ENCODE data around the gene CCNH.

The CCNH gene

GRCh38 chr5:87411973-87412629, 629 bp downstream of the CCNH start:
- peak overlapping the region; percentile 95 for H3K27ac Mint-ChIP-seq
- H3K36me3 Mint-ChIP-seq (ENCODE audit: low read depth): peaks cover 43% of the 10 kb centered on the region
- H3K9me3 Mint-ChIP-seq: no peaks in the 10 kb centered on the region
- peaks cover 52% of the 10 kb centered on the region for H3K4me1 Mint-ChIP-seq (ENCODE audit: low read depth)
- no peaks in the 10 kb centered on the region for H3K27me3 Mint-ChIP-seq
- H3K4me3 Mint-ChIP-seq: peak overlapping the region; percentile 100

GRCh38 chr5:87411586-87411972, 1.2 kb downstream of the CCNH start:
- Mint-ChIP-seq H3K36me3 (ENCODE audit: low read depth) (peaks cover 49% of the 10 kb centered on the region), H3K27me3 (no peaks in the 10 kb centered on the region), H3K9me3 (no peaks in the 10 kb centered on the region), H3K4me3 (peak overlapping the region; percentile 100), H3K27ac (peak overlapping the region; percentile 95), H3K4me1 (ENCODE audit: low read depth) (peaks cover 58% of the 10 kb centered on the region)

GRCh38 chr5:87410931-87411330, 1.8 kb downstream of the CCNH start:
- H3K9me3 Mint-ChIP-seq: no peaks in the 10 kb centered on the region
- peaks cover 64% of the 10 kb centered on the region for H3K4me1 Mint-ChIP-seq (ENCODE audit: low read depth)
- peaks cover 55% of the 10 kb centered on the region for H3K36me3 Mint-ChIP-seq (ENCODE audit: low read depth)
- H3K27me3 Mint-ChIP-seq: no peaks in the 10 kb centered on the region
- peak overlapping the region; percentile 81 for H3K27ac Mint-ChIP-seq
- peak overlapping the region; percentile 100 for H3K4me3 Mint-ChIP-seq

- peaks cover 75% of the 10 kb centered on the region for H3K4me1 Mint-ChIP-seq (ENCODE audit: low read depth)
- no peaks in the 10 kb centered on the region for H3K9me3 Mint-ChIP-seq
- peaks cover 79% of the 10 kb centered on the region for H3K36me3 Mint-ChIP-seq (ENCODE audit: low read depth)
- peak overlapping the region; percentile 70 for H3K27ac Mint-ChIP-seq
- H3K27me3 Mint-ChIP-seq: no peaks in the 10 kb centered on the region
- H3K4me3 Mint-ChIP-seq: no peak overlapping the region
Observed at GRCh38 chr5:87408204-87408603, 4.5 kb downstream of the CCNH start.

- no peak overlapping the region for H3K4me3 Mint-ChIP-seq
- no peaks in the 10 kb centered on the region for H3K27me3 Mint-ChIP-seq
- peaks cover 60% of the 10 kb centered on the region for H3K4me1 Mint-ChIP-seq (ENCODE audit: low read depth)
- H3K27ac Mint-ChIP-seq: peak overlapping the region; percentile 68
- H3K9me3 Mint-ChIP-seq: no peaks in the 10 kb centered on the region
- H3K36me3 Mint-ChIP-seq (ENCODE audit: low read depth): peaks cover 88% of the 10 kb centered on the region
Observed at GRCh38 chr5:87405472-87406155, 7.1 kb downstream of the CCNH start.

- Mint-ChIP-seq H3K36me3 (ENCODE audit: low read depth) (peaks cover 88% of the 10 kb centered on the region), H3K4me1 (ENCODE audit: low read depth) (peaks cover 60% of the 10 kb centered on the region), H3K9me3 (no peaks in the 10 kb centered on the region), H3K4me3 (no peak overlapping the region), H3K27ac (no peak overlapping the region), H3K27me3 (no peaks in the 10 kb centered on the region)
Observed at GRCh38 chr5:87404359-87404758, 8.4 kb downstream of the CCNH start.

- Mint-ChIP-seq H3K27ac (no peak overlapping the region), H3K4me3 (no peak overlapping the region), H3K9me3 (no peaks in the 10 kb centered on the region), H3K4me1 (ENCODE audit: low read depth) (peaks cover 58% of the 10 kb centered on the region), H3K36me3 (ENCODE audit: low read depth) (peaks cover 88% of the 10 kb centered on the region), H3K27me3 (no peaks in the 10 kb centered on the region)
Observed at GRCh38 chr5:87403899-87404298, 8.8 kb downstream of the CCNH start.

- H3K4me1 Mint-ChIP-seq (ENCODE audit: low read depth): peaks cover 56% of the 10 kb centered on the region
- H3K36me3 Mint-ChIP-seq (ENCODE audit: low read depth): peaks cover 87% of the 10 kb centered on the region
- H3K27ac Mint-ChIP-seq: no peak overlapping the region
- H3K27me3 Mint-ChIP-seq: no peaks in the 10 kb centered on the region
- H3K4me3 Mint-ChIP-seq: no peak overlapping the region
- no peaks in the 10 kb centered on the region for H3K9me3 Mint-ChIP-seq
Observed at GRCh38 chr5:87403409-87403808, 9.3 kb downstream of the CCNH start.

- Mint-ChIP-seq H3K4me3 (no peak overlapping the region), H3K27ac (no peak overlapping the region), H3K27me3 (no peaks in the 10 kb centered on the region), H3K9me3 (no peaks in the 10 kb centered on the region), H3K36me3 (ENCODE audit: low read depth) (peaks cover 87% of the 10 kb centered on the region), H3K4me1 (ENCODE audit: low read depth) (peaks cover 42% of the 10 kb centered on the region)
Observed at GRCh38 chr5:87401626-87402025, 11.1 kb downstream of the CCNH start.

- Mint-ChIP-seq H3K36me3 (ENCODE audit: low read depth) (peaks cover 84% of the 10 kb centered on the region), H3K4me3 (no peak overlapping the region), H3K4me1 (ENCODE audit: low read depth) (peaks cover 39% of the 10 kb centered on the region), H3K27ac (no peak overlapping the region), H3K27me3 (no peaks in the 10 kb centered on the region), H3K9me3 (no peaks in the 10 kb centered on the region)
Observed at GRCh38 chr5:87400305-87400899, 12.3 kb downstream of the CCNH start.

- Mint-ChIP-seq H3K27me3 (no peaks in the 10 kb centered on the region), H3K4me1 (ENCODE audit: low read depth) (peaks cover 37% of the 10 kb centered on the region), H3K36me3 (ENCODE audit: low read depth) (peaks cover 85% of the 10 kb centered on the region), H3K9me3 (no peaks in the 10 kb centered on the region), H3K4me3 (no peak overlapping the region), H3K27ac (no peak overlapping the region)
Observed at GRCh38 chr5:87399720-87400119, 13.0 kb downstream of the CCNH start.

GRCh38 chr5:87398981-87399614, 13.6 kb downstream of the CCNH start:
- H3K27me3 Mint-ChIP-seq: no peaks in the 10 kb centered on the region
- H3K27ac Mint-ChIP-seq: peak overlapping the region; percentile 70
- H3K4me3 Mint-ChIP-seq: no peak overlapping the region
- H3K9me3 Mint-ChIP-seq: no peaks in the 10 kb centered on the region
- H3K4me1 Mint-ChIP-seq (ENCODE audit: low read depth): peaks cover 30% of the 10 kb centered on the region
- H3K36me3 Mint-ChIP-seq (ENCODE audit: low read depth): peaks cover 85% of the 10 kb centered on the region

GRCh38 chr5:87394411-87395165, 18.1 kb downstream of the CCNH start:
- no peak overlapping the region for H3K4me3 Mint-ChIP-seq
- H3K27me3 Mint-ChIP-seq: no peaks in the 10 kb centered on the region
- no peaks in the 10 kb centered on the region for H3K9me3 Mint-ChIP-seq
- H3K4me1 Mint-ChIP-seq (ENCODE audit: low read depth): peaks cover 34% of the 10 kb centered on the region
- peak overlapping the region; percentile 26 for H3K27ac Mint-ChIP-seq
- H3K36me3 Mint-ChIP-seq (ENCODE audit: low read depth): peaks cover 96% of the 10 kb centered on the region

GRCh38 chr5:87393331-87393730, 19.4 kb downstream of the CCNH start:
- H3K4me1 Mint-ChIP-seq (ENCODE audit: low read depth): peaks cover 30% of the 10 kb centered on the region
- no peak overlapping the region for H3K27ac Mint-ChIP-seq
- H3K36me3 Mint-ChIP-seq (ENCODE audit: low read depth): peaks cover 94% of the 10 kb centered on the region

More at GRCh38 chr5:87393331-87393730, 19.4 kb downstream of the CCNH start:
- no peaks in the 10 kb centered on the region for H3K27me3 Mint-ChIP-seq
- no peak overlapping the region for H3K4me3 Mint-ChIP-seq
- H3K9me3 Mint-ChIP-seq: no peaks in the 10 kb centered on the region

Data from stimulated activated naive CD8-positive, alpha-beta T cell treated with anti-CD3 and anti-CD28 coated beads, Interleukin-15, Interleukin-2, amounts not matched to agents 100 ng/mL and 50 ng/mL, for 24 hours (primary cell).